NCI-H1092 treated with DMSO at 0.1 percent for 48 hours (cell line): Measurements from ENCODE around the gene WNT2B.
"Not testable (repeated sequence)": the region's sequence is repeated elsewhere in the genome, so short reads cannot be mapped to it uniquely, and the experiment has no call there.

Source experiments
- DNase-seq: peaks from one replicate; lab custom pipeline; 2025; lab: John Stamatoyannopoulos, UW

The WNT2B gene

GRCh38 chr1:112508278-112509004 is at the start of gene WNT2B:
WNT2B (plus strand) TSS chr1:112508965; CDS start chr1:112509263, 298 bp downstream.
- DNase-seq, result no peak

- no peak for DNase-seq
These were observed 48.1 kb upstream of the WNT2B start for GRCh38 chr1:112460615-112461014.

DNA sequence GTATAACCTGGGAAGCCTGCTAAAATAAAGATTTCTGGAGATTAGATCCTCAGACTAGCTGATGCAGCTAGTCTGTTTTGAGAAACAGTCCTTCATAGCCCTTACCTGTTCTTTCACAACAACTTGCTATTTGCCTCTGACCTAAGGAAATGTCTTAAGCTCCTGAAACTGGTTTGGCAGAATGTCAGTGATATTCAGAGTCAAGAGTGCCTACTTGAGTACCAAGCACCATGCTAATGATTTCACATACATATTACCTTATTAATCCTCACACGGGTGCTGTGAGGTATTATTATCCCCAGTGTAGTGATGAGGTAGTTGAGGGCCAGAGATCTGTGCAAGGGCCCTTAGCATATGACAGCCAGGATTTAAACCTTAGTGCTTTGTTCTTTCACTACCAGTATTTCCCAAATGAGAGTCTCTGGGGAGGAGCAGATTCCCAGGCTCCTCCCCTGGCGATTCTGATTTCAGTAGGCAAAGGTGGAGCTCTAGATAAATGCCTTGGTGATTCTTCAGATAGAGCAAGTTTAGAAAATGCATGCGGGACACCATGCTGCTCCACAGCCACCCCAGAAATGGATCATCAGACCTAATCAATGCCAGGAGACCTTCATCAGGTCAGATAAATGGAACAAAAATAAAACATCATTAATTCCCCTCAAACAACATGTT is 47.4 kb upstream of the WNT2B start:
- DNase-seq, result no peak

DNA sequence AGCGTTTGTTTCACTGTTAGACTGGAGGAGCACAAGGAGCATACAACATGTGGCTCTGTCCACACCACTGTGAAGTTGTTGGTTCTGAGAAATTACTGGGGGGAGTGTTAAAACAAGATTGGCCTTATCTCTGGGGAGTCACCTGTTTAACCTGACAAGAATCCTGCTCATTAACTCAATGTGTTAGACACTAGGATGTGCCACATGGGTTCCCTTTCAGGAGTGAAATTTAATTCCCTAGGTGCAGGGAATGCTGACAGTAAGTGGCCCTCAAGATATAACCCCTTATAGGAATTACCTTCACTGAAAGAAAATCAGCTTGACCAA is 45.8 kb upstream of the WNT2B start:
- no peak for DNase-seq

DNA sequence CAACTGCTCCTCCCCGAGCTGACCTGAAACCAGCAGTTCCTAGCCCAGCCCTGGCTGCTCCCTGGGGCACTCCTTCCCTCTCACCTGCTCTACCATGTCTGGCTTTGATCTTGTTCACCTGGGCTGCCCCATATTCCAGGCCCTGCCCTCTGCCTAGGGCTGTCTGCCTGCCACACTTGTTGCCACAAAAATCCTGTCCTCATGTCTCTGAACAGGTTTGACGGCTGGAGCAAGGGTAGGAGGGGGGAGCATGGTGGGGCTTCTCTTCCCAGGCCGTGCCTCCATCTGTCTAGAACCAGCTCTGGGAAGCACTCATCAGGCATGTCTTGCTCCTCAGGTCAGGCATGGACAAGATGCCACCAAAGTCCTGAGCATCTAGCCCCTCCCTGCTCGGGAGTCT is 44.3 kb upstream of the WNT2B start:
- no peak for DNase-seq

DNA sequence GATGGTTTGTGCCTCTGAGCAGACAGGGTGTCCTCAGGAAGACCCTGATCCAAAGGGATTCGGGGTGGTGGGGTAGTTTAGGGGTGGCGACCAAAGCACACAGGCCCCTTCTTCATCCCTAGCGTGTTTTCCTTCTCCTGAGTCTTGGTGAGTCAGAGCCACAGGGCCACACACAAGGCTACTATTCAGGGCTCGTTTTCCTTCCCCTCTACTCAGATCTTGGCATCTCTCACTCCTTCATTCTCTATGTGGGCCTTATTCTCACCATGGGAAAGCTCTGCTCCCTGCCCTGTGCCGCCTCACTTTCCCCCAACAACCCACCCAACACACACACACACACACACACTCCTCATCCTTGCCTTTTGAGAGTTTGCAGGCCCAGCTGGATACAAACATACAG is 43.6 kb upstream of the WNT2B start:
- no peak for DNase-seq

DNA sequence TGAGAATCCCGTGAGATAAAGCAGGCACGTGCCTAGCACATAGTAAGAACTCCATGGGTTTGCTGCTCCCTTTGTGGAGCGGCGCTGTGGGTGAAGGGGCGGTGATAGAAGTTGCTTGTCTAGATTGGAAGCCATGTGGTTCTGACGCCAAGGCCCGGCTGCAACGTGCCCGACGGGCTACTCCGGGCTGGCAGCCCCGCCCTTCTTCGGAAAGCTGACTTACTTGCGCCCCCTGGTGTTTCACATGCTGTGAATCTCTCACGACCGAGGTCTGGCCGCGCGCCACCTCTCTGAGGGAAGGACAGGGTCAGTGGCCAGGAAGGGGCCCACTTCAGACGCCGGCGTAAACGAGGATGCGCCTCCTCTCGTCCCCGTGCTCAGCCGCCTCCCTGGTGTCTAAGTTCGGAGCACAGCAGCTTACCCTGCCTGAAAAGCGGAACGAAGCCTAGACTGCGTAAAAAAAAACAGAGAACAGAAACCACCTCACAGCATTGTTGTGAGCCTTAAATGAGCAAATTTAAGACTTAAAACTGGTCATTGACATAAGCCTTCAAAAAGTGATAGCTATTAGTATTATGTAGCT is 42.6 kb upstream of the WNT2B start:
- DNase-seq, result peak; percentile 86

DNA sequence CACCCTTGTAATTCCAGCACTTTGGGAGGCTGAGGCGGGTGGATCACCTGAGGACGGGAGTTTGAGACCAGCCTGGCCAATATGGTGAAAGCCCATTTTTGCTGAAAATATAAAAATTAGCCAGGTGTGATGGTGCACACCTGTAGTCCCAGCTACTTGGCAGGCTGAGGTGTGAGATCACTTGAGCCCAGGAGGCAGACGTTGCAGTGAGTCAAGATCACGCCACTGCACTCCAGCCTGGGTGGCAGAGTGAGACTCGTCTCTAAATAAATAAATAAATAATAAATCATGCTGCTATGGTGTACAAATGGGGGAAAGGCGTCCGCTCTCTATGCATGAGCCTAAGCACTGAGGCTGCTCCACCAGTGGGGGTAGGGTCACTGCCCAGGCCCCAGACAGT is 38.4 kb upstream of the WNT2B start:
- DNase-seq, result not testable (repeated sequence)

- no peak for DNase-seq
These were observed 37.8 kb upstream of the WNT2B start for GRCh38 chr1:112470966-112471365.

- DNase-seq, result no peak
These were observed 36.6 kb upstream of the WNT2B start for GRCh38 chr1:112472142-112472541.

DNA sequence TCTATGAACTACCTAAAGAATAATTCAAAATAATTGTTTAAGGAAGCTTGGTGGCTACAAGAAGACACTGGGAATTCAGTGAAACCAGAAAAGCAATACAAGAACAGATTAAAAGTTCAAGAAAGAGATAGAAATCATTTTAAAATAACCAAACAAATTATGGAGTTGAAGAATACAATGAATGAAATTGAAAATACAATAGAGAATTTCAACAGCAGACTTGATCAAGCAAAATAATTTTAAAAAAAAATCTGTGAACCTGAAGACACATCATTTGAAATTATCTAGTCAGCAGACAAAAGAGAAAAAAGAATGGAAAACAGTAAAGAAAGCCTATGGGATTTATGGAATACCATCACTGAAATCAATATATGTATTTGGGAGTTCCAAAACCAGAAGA is 31.2 kb upstream of the WNT2B start:
- DNase-seq, result no peak

GRCh38 chr1:112478314-112478713 is 30.5 kb upstream of the WNT2B start:
- no peak for DNase-seq

DNA sequence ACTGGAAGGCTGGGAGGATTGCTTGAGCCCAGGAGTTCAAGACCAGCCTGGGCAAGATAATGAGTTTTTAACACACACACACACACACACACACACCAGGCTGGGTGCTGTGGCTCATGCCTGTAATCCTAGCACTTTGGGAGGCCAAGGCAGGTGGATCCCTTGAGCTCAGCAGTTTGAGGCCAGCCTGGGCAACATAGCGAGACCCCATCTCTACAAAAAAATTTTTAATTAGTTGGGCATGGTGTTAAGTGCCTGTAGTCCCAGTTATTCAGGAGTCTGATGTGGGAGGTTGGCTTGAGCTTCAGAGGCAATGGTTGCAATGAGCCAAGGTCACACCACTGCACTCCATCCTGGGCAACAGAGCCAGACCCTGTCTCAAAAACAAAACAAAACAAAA is 22.7 kb upstream of the WNT2B start:
- not testable (repeated sequence) for DNase-seq

GRCh38 chr1:112487686-112488085 is 21.1 kb upstream of the WNT2B start:
- DNase-seq, result not testable (repeated sequence)

DNA sequence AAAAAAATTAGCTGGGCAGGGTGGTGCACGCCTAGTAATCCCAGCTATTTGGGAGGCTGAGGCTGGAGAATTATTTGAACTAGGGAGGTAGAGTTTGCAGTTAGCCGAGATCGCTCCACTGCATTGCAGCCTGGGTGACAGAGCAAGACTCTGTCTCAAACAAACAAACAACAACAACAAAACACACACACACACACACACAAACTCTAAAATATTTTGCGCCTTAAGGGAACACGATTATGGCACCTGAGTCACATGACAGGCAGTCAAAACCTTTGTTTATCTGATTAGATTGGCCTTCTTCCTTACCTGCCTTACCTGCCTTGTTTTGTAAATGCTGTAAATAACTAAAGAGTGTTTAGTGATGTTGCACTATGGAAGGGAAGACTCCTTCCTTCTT is 20.6 kb upstream of the WNT2B start:
- DNase-seq, result no peak

GRCh38 chr1:112492076-112492475 is 16.7 kb upstream of the WNT2B start:
- no peak for DNase-seq

DNA sequence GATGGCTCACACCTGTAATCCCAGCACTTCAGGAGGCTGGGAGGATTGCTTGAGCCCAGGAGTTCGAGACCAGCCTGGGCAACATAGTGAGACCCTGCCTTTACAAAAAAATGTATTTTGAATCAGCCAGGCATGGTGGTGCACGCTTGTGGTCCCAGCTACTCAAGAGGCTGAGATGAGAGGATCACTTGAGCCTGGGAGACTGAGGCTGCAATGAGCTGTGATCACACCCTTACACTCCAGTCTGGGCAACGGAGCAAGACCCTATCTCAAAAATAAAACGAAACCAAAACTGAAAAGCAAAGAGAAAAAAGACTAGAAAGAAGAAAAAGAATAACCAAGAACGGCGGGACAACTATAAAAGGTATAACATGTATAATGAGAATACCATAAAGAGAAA is 15.4 kb upstream of the WNT2B start:
- no peak for DNase-seq

DNA sequence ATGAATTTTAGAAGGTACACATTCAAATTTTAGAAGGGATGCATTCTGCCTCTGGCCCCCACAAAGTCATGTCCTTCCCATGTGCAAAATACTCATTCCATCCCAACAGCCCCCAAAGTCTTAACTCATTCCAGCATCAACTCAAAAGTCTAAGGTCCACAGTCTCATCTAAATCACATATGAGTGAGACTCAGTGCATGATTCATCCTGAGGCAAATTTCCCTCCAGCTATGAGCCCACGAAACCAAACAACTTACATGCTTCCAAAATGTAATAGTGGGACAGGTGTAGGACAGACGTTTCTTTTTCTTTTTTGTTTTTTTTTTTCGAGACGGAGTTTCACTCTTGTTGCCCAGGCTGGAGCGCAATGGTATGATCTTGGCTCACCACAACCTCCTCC is 12.5 kb upstream of the WNT2B start:
- no peak for DNase-seq

DNA sequence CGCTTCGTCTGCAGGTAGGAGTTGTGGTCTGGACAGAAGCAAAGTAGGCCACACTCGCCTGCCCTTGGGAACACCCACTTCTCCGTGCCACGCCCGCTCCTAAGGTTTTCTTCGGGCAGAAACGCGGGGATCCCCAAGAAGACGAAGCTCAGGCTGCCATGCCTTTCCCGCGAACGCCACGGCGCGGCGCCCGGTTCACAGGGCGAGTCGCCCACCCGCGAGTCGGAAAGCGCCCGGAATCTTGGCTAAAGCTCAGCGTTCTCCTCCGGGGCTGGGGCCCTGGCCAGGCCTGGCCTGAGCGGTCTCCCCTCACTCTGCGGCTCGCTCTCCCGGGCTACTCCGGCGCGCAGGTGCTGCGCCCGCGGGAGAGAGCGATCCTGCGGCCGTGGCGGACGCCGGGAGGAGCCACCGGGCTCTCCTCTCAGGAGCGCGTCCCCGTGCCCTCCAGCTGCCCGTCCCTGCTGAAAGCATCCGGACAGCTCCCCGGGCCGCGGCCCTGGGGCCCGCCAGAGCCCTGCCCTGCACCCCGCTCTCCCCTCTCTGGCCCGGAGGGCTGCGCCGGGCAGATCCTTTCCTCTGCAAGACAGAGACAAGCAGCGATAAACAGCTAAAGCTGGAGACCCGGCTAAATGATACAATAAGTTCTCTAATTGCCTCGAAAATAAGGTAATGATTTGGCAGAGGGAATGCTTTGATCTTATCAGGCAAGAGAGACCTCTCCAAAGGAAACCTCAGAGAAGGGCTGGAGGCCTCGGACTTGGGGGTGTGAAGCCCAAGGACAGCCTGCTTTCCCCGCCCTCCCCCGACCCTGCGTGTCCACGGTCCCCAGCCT is 6.7 kb upstream of the WNT2B start:
- peak; percentile 53 for DNase-seq

DNA sequence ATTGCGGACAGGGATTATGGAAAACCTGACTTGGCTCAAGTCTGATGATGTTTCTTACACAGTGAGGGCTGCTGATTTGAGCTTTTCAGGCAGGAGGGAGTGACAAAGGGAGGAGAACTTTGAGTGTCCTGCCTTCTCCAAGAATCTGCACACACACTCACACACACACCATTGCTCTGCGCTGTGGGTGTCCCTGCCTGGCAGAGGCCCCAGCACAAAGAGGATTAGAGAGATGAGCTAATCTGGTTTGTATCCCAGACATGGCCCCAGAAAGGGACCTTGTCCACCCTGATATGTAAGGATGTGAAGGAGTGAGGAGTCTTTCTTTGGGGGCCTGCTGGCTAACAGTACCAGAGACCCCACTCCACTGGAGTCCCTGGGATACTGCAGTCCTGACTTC is 5.9 kb upstream of the WNT2B start:
- no peak for DNase-seq

- no peak for DNase-seq
These were observed 4.6 kb upstream of the WNT2B start for GRCh38 chr1:112504001-112504660.
